T-helper 2 cell treated with Interferon-gamma antibody and Interleukin-4, amounts not matched to agents 5 μg/mL and 100 μg/mL, for 36 hours (primary cell): ENCODE results near the gene RASSF9.

Experiments
- DNase-seq: peaks from one replicate; pipeline ENCODE4 v3.0.0; 2021; ENCODE audit warnings: low spot score
- H3K27ac Mint-ChIP-seq: one replicate; pipeline ENCODE4 v1.8.0; 2021; ENCODE audit warnings: mild to moderate bottlenecking, mixed read lengths
- H3K27me3 Mint-ChIP-seq: one replicate; pipeline ENCODE4 v1.8.0; 2021; ENCODE audit warnings: low read depth, mixed read lengths
- H3K36me3 Mint-ChIP-seq: one replicate; pipeline ENCODE4 v1.8.0; 2021; ENCODE audit warnings: low read depth, mixed read lengths
- H3K4me1 Mint-ChIP-seq: one replicate; pipeline ENCODE4 v1.8.0; 2021; ENCODE audit warnings: low read depth, mixed read lengths
- H3K4me3 Mint-ChIP-seq: one replicate; pipeline ENCODE4 v1.8.0; 2022; ENCODE audit warnings: mild to moderate bottlenecking, moderate library complexity, mixed read lengths
- H3K9me3 Mint-ChIP-seq: one replicate; pipeline ENCODE4 v1.8.0; 2021; ENCODE audit warnings: mixed read lengths

RASSF9 gene

DNA sequence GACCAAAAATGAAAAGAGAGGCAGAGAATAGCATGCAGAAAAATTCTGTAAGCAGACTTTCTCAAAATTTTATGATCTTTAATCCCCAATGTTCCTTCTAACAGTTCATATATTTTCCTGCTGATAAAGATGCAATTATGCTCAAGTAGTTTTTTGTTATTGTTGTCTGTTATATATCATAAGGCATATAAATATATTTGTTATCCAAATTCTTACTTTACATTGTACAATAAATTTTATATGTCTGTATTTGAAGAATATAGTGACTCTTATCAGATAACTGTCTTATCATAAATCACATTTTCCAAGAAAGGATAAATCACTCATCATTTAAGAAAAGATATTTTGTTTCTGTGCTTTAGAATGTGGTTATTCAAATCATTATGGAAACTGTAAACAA, 2.6 kb downstream of the RASSF9 start:
- Mint-ChIP-seq H3K27ac (no peak overlapping the region), H3K4me1 (no peaks in the 10 kb centered on the region), H3K27me3 (no peaks in the 10 kb centered on the region), H3K4me3 (no peak overlapping the region), H3K9me3 (no peaks in the 10 kb centered on the region), H3K36me3 (no peaks in the 10 kb centered on the region)
- no peak for DNase-seq

- Mint-ChIP-seq H3K27me3 (no peaks in the 10 kb centered on the region), H3K4me3 (no peak overlapping the region), H3K4me1 (no peaks in the 10 kb centered on the region), H3K36me3 (no peaks in the 10 kb centered on the region), H3K9me3 (no peaks in the 10 kb centered on the region), H3K27ac (no peak overlapping the region)
- no peak for DNase-seq
Measured at GRCh38 chr12:85831327-85831990, 4.8 kb downstream of the RASSF9 start.

DNA sequence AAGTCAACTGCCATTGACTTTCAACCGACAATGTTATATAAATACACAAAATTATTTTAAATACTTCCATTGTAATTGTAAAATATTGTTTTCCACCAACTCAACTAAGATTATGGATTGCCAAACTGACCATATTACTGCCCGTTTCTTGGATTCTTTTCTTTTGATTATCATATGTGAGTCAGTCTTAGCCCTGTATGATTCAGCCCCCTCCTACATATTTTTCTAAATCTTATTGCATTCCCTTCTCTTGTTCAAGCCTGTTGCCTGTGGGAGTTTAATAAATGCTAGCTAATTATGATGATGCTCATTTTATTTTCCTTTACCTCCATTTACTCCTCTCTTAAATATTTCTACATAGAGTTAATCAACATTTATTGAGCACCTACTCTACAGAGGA, 6.8 kb downstream of the RASSF9 start:
- Mint-ChIP-seq H3K9me3 (no peaks in the 10 kb centered on the region), H3K36me3 (no peaks in the 10 kb centered on the region), H3K4me1 (no peaks in the 10 kb centered on the region), H3K27me3 (no peaks in the 10 kb centered on the region), H3K4me3 (no peak overlapping the region), H3K27ac (no peak overlapping the region)
- no peak for DNase-seq

- no peak overlapping the region for H3K27ac Mint-ChIP-seq
- DNase-seq: no peak
- H3K36me3 Mint-ChIP-seq: no peaks in the 10 kb centered on the region
- H3K27me3 Mint-ChIP-seq: no peaks in the 10 kb centered on the region
- H3K4me3 Mint-ChIP-seq: no peak overlapping the region
- no peaks in the 10 kb centered on the region for H3K4me1 Mint-ChIP-seq
- H3K9me3 Mint-ChIP-seq: no peaks in the 10 kb centered on the region
Measured at GRCh38 chr12:85828576-85828975, 7.6 kb downstream of the RASSF9 start.

DNA sequence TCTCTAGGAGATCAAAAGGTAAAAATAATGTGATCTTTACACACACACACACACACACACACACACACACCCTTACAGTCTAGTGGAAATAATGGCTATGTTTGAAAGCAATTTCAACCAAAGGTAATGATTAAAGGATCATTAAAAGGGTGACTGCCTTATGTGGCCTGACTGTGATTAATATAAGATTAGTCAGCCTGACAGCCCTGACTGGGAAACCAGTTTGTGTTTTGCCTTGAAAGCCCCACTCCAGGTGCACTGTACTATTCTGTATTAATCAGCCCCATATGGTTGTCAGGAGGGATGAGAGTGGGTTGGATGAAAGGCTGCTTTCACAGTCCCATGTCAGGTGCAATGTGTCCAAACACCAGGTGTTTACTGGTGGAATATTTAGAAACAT, 10.5 kb downstream of the RASSF9 start:
- no peaks in the 10 kb centered on the region for H3K27me3 Mint-ChIP-seq
- no peaks in the 10 kb centered on the region for H3K9me3 Mint-ChIP-seq
- H3K4me3 Mint-ChIP-seq: no peak overlapping the region
- no peak overlapping the region for H3K27ac Mint-ChIP-seq
- H3K4me1 Mint-ChIP-seq: no peaks in the 10 kb centered on the region
- no peaks in the 10 kb centered on the region for H3K36me3 Mint-ChIP-seq
- DNase-seq: no peak

GRCh38 chr12:85823436-85824180, 12.6 kb downstream of the RASSF9 start:
- Mint-ChIP-seq H3K4me1 (no peaks in the 10 kb centered on the region), H3K9me3 (no peaks in the 10 kb centered on the region), H3K27me3 (no peaks in the 10 kb centered on the region), H3K27ac (no peak overlapping the region), H3K36me3 (no peaks in the 10 kb centered on the region), H3K4me3 (no peak overlapping the region)
- no peak for DNase-seq

DNA sequence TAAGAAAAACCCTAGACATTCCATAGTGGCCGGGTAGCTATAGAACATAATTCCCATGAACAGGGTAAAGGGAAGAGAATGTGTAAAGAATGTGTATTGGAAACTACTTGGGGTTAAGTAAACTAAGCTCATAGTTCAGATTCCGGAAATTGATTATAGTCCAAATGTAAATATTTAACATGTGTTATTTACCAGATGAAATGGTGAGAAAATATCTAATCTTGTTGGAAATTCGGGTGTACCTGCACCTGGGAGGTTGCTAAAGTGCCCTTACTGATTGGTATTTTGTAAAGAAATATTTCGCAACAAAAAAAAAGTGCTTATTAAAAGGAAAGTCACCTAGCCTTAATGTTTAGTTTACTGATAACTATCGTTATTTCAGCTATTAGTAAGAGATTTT, 14.4 kb downstream of the RASSF9 start:
- Mint-ChIP-seq H3K36me3 (no peaks in the 10 kb centered on the region), H3K4me1 (no peaks in the 10 kb centered on the region), H3K4me3 (no peak overlapping the region), H3K27me3 (no peaks in the 10 kb centered on the region), H3K27ac (no peak overlapping the region), H3K9me3 (no peaks in the 10 kb centered on the region)
- no peak for DNase-seq

DNA sequence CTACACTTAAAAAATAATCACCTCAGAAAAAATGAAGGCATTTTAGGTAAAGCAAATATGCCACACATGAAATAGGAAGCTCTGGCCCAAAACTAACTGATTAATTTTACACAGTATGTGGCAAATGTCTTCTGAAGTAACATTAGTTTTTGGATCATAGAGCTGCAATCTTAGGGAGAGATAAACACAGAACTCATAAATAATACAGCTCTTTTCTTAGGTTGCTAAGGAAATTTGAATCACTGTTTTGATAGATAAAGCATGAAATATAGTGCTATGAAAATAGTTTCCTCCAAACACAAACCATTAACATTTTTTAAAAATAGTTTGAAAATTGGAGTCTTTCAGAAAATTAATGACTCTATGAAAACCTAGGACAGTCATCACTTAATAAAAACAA, 15.0 kb downstream of the RASSF9 start:
- no peaks in the 10 kb centered on the region for H3K36me3 Mint-ChIP-seq
- H3K9me3 Mint-ChIP-seq: no peaks in the 10 kb centered on the region
- no peaks in the 10 kb centered on the region for H3K4me1 Mint-ChIP-seq

DNA sequence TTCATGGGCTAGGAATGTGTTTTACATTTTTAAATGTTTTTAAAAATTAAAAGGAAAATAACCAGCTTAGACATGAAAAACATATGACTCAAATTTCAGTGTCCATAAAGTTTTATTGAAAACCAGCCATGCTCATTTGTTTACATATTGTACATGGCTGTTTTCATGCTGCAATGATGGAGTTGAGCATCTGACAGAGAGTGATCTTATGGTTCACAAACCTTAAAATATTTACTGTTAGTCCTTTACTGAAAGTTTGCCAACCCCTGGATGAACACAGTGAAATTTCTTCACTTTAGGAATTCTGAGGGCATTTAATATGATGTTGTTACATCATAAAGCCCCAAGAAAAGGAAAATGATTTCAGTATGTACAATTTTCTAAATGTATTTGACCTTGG, 16.1 kb downstream of the RASSF9 start:
- Mint-ChIP-seq H3K9me3 (no peaks in the 10 kb centered on the region), H3K36me3 (no peaks in the 10 kb centered on the region), H3K4me1 (no peaks in the 10 kb centered on the region), H3K27ac (no peak overlapping the region), H3K27me3 (no peaks in the 10 kb centered on the region), H3K4me3 (no peak overlapping the region)
- DNase-seq: no peak

More for the DNA sequence above, 15.0 kb downstream of the RASSF9 start:
- no peaks in the 10 kb centered on the region for H3K27me3 Mint-ChIP-seq
- DNase-seq: no peak
- no peak overlapping the region for H3K4me3 Mint-ChIP-seq
- H3K27ac Mint-ChIP-seq: no peak overlapping the region

GRCh38 chr12:85814741-85815140, 21.5 kb downstream of the RASSF9 start:
- no peaks in the 10 kb centered on the region for H3K27me3 Mint-ChIP-seq
- H3K4me3 Mint-ChIP-seq: no peak overlapping the region
- no peaks in the 10 kb centered on the region for H3K36me3 Mint-ChIP-seq
- no peak overlapping the region for H3K27ac Mint-ChIP-seq
- no peaks in the 10 kb centered on the region for H3K4me1 Mint-ChIP-seq
- H3K9me3 Mint-ChIP-seq: no peaks in the 10 kb centered on the region
- no peak for DNase-seq

DNA sequence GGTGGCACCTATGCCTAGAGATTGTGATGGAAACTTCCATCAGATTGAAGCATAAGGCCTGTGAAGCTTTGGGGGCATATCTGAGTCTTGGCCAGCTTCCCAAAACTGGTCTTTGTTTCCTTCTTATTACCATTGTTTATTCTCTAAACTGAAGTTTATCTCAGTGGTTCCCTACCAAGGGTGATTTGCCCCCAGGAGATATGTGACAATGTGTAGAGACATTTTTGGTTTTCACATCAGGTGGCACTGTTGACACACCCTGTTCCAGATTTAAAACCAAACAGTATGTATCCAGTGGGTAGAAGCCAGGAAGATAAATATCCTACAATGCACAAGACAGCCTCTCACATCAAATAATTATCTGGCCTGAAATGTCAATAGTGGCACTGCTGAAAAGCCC, 22.1 kb downstream of the RASSF9 start:
- no peaks in the 10 kb centered on the region for H3K4me1 Mint-ChIP-seq
- no peak overlapping the region for H3K4me3 Mint-ChIP-seq
- H3K27me3 Mint-ChIP-seq: no peaks in the 10 kb centered on the region
- no peak for DNase-seq
- H3K36me3 Mint-ChIP-seq: no peaks in the 10 kb centered on the region
- H3K9me3 Mint-ChIP-seq: no peaks in the 10 kb centered on the region
- H3K27ac Mint-ChIP-seq: no peak overlapping the region

- Mint-ChIP-seq H3K4me1 (no peaks in the 10 kb centered on the region), H3K4me3 (no peak overlapping the region), H3K36me3 (no peaks in the 10 kb centered on the region), H3K9me3 (no peaks in the 10 kb centered on the region), H3K27ac (no peak overlapping the region), H3K27me3 (no peaks in the 10 kb centered on the region)
- DNase-seq: no peak
Measured at GRCh38 chr12:85809500-85809899, 26.7 kb downstream of the RASSF9 start.

GRCh38 chr12:85807730-85808129, 28.5 kb downstream of the RASSF9 start:
- no peak for DNase-seq
- Mint-ChIP-seq H3K36me3 (no peaks in the 10 kb centered on the region), H3K9me3 (no peaks in the 10 kb centered on the region), H3K27ac (no peak overlapping the region), H3K4me1 (no peaks in the 10 kb centered on the region), H3K4me3 (no peak overlapping the region), H3K27me3 (no peaks in the 10 kb centered on the region)

GRCh38 chr12:85805654-85806053, 30.6 kb downstream of the RASSF9 start:
- no peaks in the 10 kb centered on the region for H3K9me3 Mint-ChIP-seq

DNA sequence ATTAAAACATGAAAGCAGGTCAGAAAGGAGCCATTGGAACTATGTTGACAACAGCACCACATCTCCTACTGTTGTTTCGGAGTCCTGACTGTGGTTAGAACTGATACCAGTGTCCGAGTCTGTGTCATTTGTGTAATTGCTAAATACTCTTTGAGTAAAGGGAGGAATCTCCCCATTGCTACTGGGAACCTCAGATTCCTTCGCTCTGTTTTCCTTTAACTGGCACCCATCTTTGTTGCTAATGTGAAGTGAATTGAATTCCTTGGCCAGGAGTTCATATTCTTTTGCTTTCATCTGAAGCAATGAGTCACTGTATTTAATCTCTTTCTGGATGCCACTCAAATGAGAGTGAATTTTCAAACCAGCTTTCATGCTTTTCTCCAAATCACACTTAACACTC, 31.5 kb downstream of the RASSF9 start:
- no peaks in the 10 kb centered on the region for H3K36me3 Mint-ChIP-seq
- H3K4me3 Mint-ChIP-seq: no peak overlapping the region
- H3K4me1 Mint-ChIP-seq: no peaks in the 10 kb centered on the region
- no peaks in the 10 kb centered on the region for H3K9me3 Mint-ChIP-seq
- H3K27ac Mint-ChIP-seq: no peak overlapping the region
- DNase-seq: no peak
- H3K27me3 Mint-ChIP-seq: no peaks in the 10 kb centered on the region

More at GRCh38 chr12:85805654-85806053, 30.6 kb downstream of the RASSF9 start:
- Mint-ChIP-seq H3K4me1 (no peaks in the 10 kb centered on the region), H3K36me3 (no peaks in the 10 kb centered on the region), H3K27ac (no peak overlapping the region), H3K4me3 (no peak overlapping the region), H3K27me3 (no peaks in the 10 kb centered on the region)
- no peak for DNase-seq
